ENCODE data around the gene C4orf50. TPM values are rescaled to one million over a fixed set of nuclear protein-coding genes. Genes with fewer than 3 reads are reported as not detected.

Gene C4orf50
- total RNA-seq, 1 donor: not detected

GRCh38 chr4:6044276-6044675 is 26.0 kb upstream of the C4orf50 start:
- H3K4me3 ChIP-seq (ENCODE audit: low read depth, low read length): no peak overlapping the region
- DNase-seq (ENCODE audit: low read depth): no peak
- no peak for TF ChIP-seq CTCF (IDR thresholded peaks at IDR 0.05; ENCODE audit: insufficient read depth, low read length)

- TF ChIP-seq CTCF (IDR thresholded peaks at IDR 0.05; ENCODE audit: insufficient read depth, low read length): no peak
- no peak for DNase-seq (ENCODE audit: low read depth)
- no peak overlapping the region for H3K4me3 ChIP-seq (ENCODE audit: low read depth, low read length)
Observed at GRCh38 chr4:6043843-6044242, 25.6 kb upstream of the C4orf50 start.

DNA sequence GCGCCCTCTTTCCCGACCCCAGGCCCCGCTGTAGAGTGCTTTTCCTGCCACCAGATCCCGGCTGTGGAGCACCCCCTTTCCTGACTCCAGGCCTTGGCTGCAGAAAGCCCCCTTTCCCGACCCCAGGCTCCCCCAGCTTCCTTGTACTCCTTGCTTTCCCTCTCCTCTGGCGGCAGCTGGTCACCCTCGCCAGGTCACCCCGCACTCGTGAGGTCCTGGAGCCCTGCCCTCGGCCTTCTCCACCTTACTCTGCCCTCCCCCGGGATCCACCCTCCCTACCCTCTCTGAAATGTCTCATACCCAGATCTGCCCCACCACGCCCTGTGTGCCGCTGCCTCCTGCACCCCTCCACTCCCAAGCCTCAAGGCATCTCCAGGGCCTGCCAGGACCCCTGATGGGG is 25.0 kb upstream of the C4orf50 start:
- no peak overlapping the region for H3K4me3 ChIP-seq (ENCODE audit: low read depth, low read length)
- DNase-seq (ENCODE audit: low read depth): no peak
- no peak for TF ChIP-seq CTCF (IDR thresholded peaks at IDR 0.05; ENCODE audit: insufficient read depth, low read length)

DNA sequence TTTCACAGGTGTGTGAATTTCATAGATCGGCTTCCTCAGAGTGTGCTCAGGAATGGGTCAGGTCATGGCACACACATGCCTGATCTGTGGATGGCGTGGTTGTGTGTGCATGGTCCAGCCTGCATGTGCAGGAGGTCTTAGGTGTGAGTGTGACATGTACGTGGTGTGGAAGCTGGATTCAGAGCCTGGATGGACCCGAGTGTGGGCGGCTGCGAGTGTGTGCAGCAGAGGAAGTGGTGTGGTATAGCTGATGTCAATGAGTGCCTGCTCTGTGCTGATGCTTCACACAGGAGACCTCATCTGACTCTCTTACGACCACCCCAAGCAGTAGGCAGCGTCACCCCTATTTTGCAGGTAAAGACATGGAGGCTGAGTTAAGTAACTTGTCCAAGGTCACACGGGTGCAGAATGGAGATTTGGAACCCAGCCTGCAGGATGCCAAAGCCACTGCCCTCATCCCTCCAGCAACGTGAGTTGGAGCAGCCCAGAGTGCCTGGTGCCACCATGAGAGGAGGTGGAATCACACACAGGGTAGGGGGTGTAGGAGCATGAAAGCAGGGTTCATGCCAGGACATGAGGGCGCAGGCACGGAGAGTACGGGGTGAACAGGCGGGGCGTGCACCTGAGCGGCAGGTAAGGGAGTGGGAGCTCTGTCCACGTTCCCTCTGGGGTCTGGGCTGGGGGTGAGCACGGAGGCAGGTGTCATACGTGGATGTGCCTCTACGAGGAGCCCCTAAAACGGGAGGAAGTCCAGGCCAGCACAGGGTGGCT is 24.2 kb upstream of the C4orf50 start:
- DNase-seq (ENCODE audit: low read depth): no peak
- no peak overlapping the region for H3K4me3 ChIP-seq (ENCODE audit: low read depth, low read length)
- TF ChIP-seq CTCF (IDR thresholded peaks at IDR 0.05; ENCODE audit: insufficient read depth, low read length): no peak

- no peak for TF ChIP-seq CTCF (IDR thresholded peaks at IDR 0.05; ENCODE audit: insufficient read depth, low read length)
- no peak overlapping the region for H3K4me3 ChIP-seq (ENCODE audit: low read depth, low read length)
- DNase-seq (ENCODE audit: low read depth): no peak
Observed at GRCh38 chr4:6041800-6042199, 23.6 kb upstream of the C4orf50 start.

DNA sequence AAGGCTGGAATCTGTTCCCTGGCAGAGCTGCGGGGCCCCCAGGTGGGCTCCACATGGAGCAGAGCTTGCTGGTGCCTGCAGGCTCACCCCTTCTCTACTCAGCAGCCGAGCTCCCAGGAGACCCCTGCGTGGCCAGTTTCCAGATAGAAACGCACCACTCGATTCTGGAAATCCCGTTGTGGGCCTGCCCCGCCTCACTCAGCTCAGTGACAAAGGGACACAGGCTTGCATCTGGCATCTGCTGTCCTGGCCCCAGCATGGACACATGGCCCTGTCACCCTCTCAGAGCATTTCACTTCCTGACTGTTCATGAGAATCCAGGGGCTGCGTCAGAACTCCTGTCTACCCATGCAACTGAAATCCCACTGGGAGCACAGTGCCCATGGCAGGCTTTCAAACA is 20.5 kb upstream of the C4orf50 start:
- no peak overlapping the region for H3K4me3 ChIP-seq (ENCODE audit: low read depth, low read length)
- TF ChIP-seq CTCF (IDR thresholded peaks at IDR 0.05; ENCODE audit: insufficient read depth, low read length): no peak
- no peak for DNase-seq (ENCODE audit: low read depth)

DNA sequence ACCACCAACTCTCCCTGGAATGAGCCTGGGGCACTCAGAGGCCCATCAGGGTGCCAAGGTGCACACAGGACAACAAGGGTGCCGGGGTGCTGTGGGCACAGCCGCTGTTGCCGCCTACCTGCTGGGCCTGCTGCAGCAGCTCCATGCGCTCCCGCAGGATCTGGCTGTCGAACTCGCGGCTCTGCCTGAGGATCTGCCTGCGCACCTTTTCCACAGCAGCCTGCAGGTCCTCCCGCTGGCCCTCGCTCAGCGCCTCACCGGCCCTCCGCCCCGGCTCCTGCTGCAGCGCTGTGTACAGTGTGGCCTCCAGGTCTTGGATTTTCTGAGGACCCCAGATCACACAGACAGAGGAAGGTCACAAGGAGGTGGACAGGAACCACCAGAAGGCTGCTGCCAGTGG is 17.6 kb upstream of the C4orf50 start:
- no peak for DNase-seq (ENCODE audit: low read depth)
- no peak overlapping the region for H3K4me3 ChIP-seq (ENCODE audit: low read depth, low read length)
- TF ChIP-seq CTCF (IDR thresholded peaks at IDR 0.05; ENCODE audit: insufficient read depth, low read length): no peak
